Activated CD4-positive, alpha-beta memory T cell treated with anti-CD3 and anti-CD28 coated beads, Interleukin-2, amount 10 ng/mL, durations not matched to agents 7 days and 5 days (primary cell): ENCODE results near the gene MED6. TPM values are rescaled to one million over a fixed set of nuclear protein-coding genes. Genes with fewer than 3 reads are reported as not detected.

ENCODE experiments used
- CTCF ChIA-PET: fragments of 350-600 bp; sonication (Branson Sonifier 250); formaldehyde crosslinking; loops from one replicate; lab custom pipeline; 2021; ENCODE audit warnings: antibody characterized with exemption, inconsistent platforms; lab: Charles Lee
- POLR2A ChIA-PET: fragments of 350-600 bp; sonication (Branson Sonifier 250); formaldehyde crosslinking; loops from one replicate; lab custom pipeline; 2021; ENCODE audit warnings: antibody characterized with exemption; lab: Charles Lee
- DNase-seq: peaks from one replicate; pipeline ENCODE4 v3.0.0-alpha.2; 2020
- H3K27ac Mint-ChIP-seq: one replicate; pipeline ENCODE4 v1.8.0; 2021; ENCODE audit warnings: mild to moderate bottlenecking, mixed read lengths
- H3K27me3 Mint-ChIP-seq: one replicate; pipeline ENCODE4 v1.8.0; 2021; ENCODE audit warnings: mixed read lengths
- H3K36me3 Mint-ChIP-seq: one replicate; pipeline ENCODE4 v1.8.0; 2021; ENCODE audit warnings: low read depth, mixed read lengths
- H3K4me1 Mint-ChIP-seq: one replicate; pipeline ENCODE4 v1.8.0; 2021; ENCODE audit warnings: mixed read lengths
- H3K4me3 Mint-ChIP-seq: one replicate; pipeline ENCODE4 v1.8.0; 2021; ENCODE audit warnings: mild to moderate bottlenecking, mixed read lengths
- H3K9me3 Mint-ChIP-seq: one replicate; pipeline ENCODE4 v1.8.0; 2021; ENCODE audit warnings: mixed read lengths
- total RNA-seq, 2 experiments: library from RNA; stranded (reverse); gene quantifications; one replicate each; pipeline ENCODE4 v1.2.3, GENCODE V29; 2021

Gene MED6
- total RNA-seq, 2 experiments from 2014 or later, result 45.5 to 47.9 TPM

GRCh38 chr14:70595443-70596185 lies 4.8 kb downstream of the MED6 start:
- Mint-ChIP-seq H3K27ac (no peak overlapping the region), H3K9me3 (no peaks in the 10 kb centered on the region), H3K36me3 (peaks cover 46% of the 10 kb centered on the region), H3K4me1 (peaks cover 30% of the 10 kb centered on the region), H3K4me3 (no peak overlapping the region), H3K27me3 (no peaks in the 10 kb centered on the region)
- ChIA-PET CTCF (no interaction called here), POLR2A (no interaction called here)
- DNase-seq, result no peak

- Mint-ChIP-seq H3K36me3 (peaks cover 53% of the 10 kb centered on the region), H3K27me3 (no peaks in the 10 kb centered on the region), H3K9me3 (no peaks in the 10 kb centered on the region), H3K4me3 (no peak overlapping the region), H3K4me1 (peaks cover 19% of the 10 kb centered on the region), H3K27ac (no peak overlapping the region)
- DNase-seq, result no peak
- ChIA-PET CTCF (no interaction called here), POLR2A (no interaction called here)
These were observed 6.0 kb downstream of the MED6 start for GRCh38 chr14:70594461-70594860.

- no peak overlapping the region for H3K4me3 Mint-ChIP-seq
- H3K27ac Mint-ChIP-seq, result no peak overlapping the region
- H3K9me3 Mint-ChIP-seq, result no peaks in the 10 kb centered on the region
- ChIA-PET CTCF (interaction anchor here (0.7 kb wide), 1 partner anchor 294 kb away, joined by 3 read pairs; no protein-coding TSS in a partner anchor), POLR2A (no interaction called here)
- DNase-seq, result no peak
- no peaks in the 10 kb centered on the region for H3K27me3 Mint-ChIP-seq
- H3K4me1 Mint-ChIP-seq, result no peaks in the 10 kb centered on the region
- H3K36me3 Mint-ChIP-seq, result peaks cover 56% of the 10 kb centered on the region
These were observed 15.2 kb downstream of the MED6 start for GRCh38 chr14:70585231-70585630.

- Mint-ChIP-seq H3K27ac (no peak overlapping the region), H3K27me3 (no peaks in the 10 kb centered on the region), H3K9me3 (peaks cover 3% of the 10 kb centered on the region), H3K4me3 (no peak overlapping the region), H3K4me1 (no peaks in the 10 kb centered on the region), H3K36me3 (peaks cover 55% of the 10 kb centered on the region)
- CTCF ChIA-PET, result no interaction called here
- no peak for DNase-seq
- POLR2A ChIA-PET, result no interaction called here
These were observed 23.6 kb downstream of the MED6 start for GRCh38 chr14:70576891-70577290.

GRCh38 chr14:70573050-70573449 lies 27.4 kb downstream of the MED6 start:
- Mint-ChIP-seq H3K36me3 (peaks cover 38% of the 10 kb centered on the region), H3K4me3 (no peak overlapping the region), H3K9me3 (peaks cover 3% of the 10 kb centered on the region), H3K27ac (no peak overlapping the region), H3K4me1 (peaks cover under 1% of the 10 kb centered on the region), H3K27me3 (no peaks in the 10 kb centered on the region)
- ChIA-PET CTCF (no interaction called here), POLR2A (no interaction called here)
- no peak for DNase-seq

- POLR2A ChIA-PET, result no interaction called here
- no peak for DNase-seq
- H3K4me3 Mint-ChIP-seq, result no peak overlapping the region
- peaks cover 44% of the 10 kb centered on the region for H3K36me3 Mint-ChIP-seq
- peaks cover 2% of the 10 kb centered on the region for H3K4me1 Mint-ChIP-seq
- CTCF ChIA-PET, result no interaction called here
- H3K27me3 Mint-ChIP-seq, result no peaks in the 10 kb centered on the region
- no peak overlapping the region for H3K27ac Mint-ChIP-seq
- H3K9me3 Mint-ChIP-seq, result peaks cover 3% of the 10 kb centered on the region
These were observed 29.3 kb downstream of the MED6 start for GRCh38 chr14:70571139-70571538.

- H3K27ac Mint-ChIP-seq, result no peak overlapping the region
- peak; percentile 36 for DNase-seq
- no peak overlapping the region for H3K4me3 Mint-ChIP-seq
- peaks cover 13% of the 10 kb centered on the region for H3K9me3 Mint-ChIP-seq
- CTCF ChIA-PET, result interaction anchor here (0.8 to 2.1 kb wide), 6 partner anchors 10 to 749 kb away, joined by 3 to 4 read pairs (median 4); no protein-coding TSS in a partner anchor
- peaks cover 54% of the 10 kb centered on the region for H3K36me3 Mint-ChIP-seq
- no peaks in the 10 kb centered on the region for H3K27me3 Mint-ChIP-seq
- POLR2A ChIA-PET, result no interaction called here
- peaks cover 2% of the 10 kb centered on the region for H3K4me1 Mint-ChIP-seq
These were observed 32.7 kb downstream of the MED6 start for GRCh38 chr14:70567791-70568190.

- H3K9me3 Mint-ChIP-seq, result peaks cover 29% of the 10 kb centered on the region
- CTCF ChIA-PET, result no interaction called here
- peaks cover 2% of the 10 kb centered on the region for H3K4me1 Mint-ChIP-seq
- peaks cover 57% of the 10 kb centered on the region for H3K36me3 Mint-ChIP-seq
- H3K4me3 Mint-ChIP-seq, result no peak overlapping the region
- H3K27me3 Mint-ChIP-seq, result no peaks in the 10 kb centered on the region
- H3K27ac Mint-ChIP-seq, result no peak overlapping the region
- POLR2A ChIA-PET, result interaction anchor here (0.8 kb wide), 1 partner anchor 654 kb away, joined by 3 read pairs; no protein-coding TSS in a partner anchor
- no peak for DNase-seq
These were observed 36.6 kb downstream of the MED6 start for GRCh38 chr14:70563869-70564268.

GRCh38 chr14:70563417-70563816 lies 37.0 kb downstream of the MED6 start:
- no peaks in the 10 kb centered on the region for H3K27me3 Mint-ChIP-seq
- H3K4me3 Mint-ChIP-seq, result no peak overlapping the region
- no peak overlapping the region for H3K27ac Mint-ChIP-seq
- peaks cover 58% of the 10 kb centered on the region for H3K36me3 Mint-ChIP-seq
- peaks cover 29% of the 10 kb centered on the region for H3K9me3 Mint-ChIP-seq
- POLR2A ChIA-PET, result no interaction called here
- CTCF ChIA-PET, result no interaction called here
- no peak for DNase-seq
- peaks cover 2% of the 10 kb centered on the region for H3K4me1 Mint-ChIP-seq

- CTCF ChIA-PET, result interaction anchor here (1.0 kb wide), 1 partner anchor 10 kb away, joined by 3 read pairs; no protein-coding TSS in a partner anchor
- H3K36me3 Mint-ChIP-seq, result peaks cover 33% of the 10 kb centered on the region
These were observed 42.1 kb downstream of the MED6 start for GRCh38 chr14:70558356-70558755.

GRCh38 chr14:70555890-70556289 lies 44.6 kb downstream of the MED6 start:
- Mint-ChIP-seq H3K36me3 (peaks cover 10% of the 10 kb centered on the region), H3K4me1 (peaks cover 3% of the 10 kb centered on the region), H3K9me3 (peaks cover 4% of the 10 kb centered on the region), H3K4me3 (no peak overlapping the region), H3K27me3 (no peaks in the 10 kb centered on the region), H3K27ac (no peak overlapping the region)
- DNase-seq, result no peak
- POLR2A ChIA-PET, result no interaction called here
- CTCF ChIA-PET, result no interaction called here

More at GRCh38 chr14:70558356-70558755, 42.1 kb downstream of the MED6 start:
- POLR2A ChIA-PET, result interaction anchor here (1.1 kb wide), 1 partner anchor 18 kb away, joined by 3 read pairs; no protein-coding TSS in a partner anchor
- Mint-ChIP-seq H3K27me3 (no peaks in the 10 kb centered on the region), H3K4me3 (no peak overlapping the region), H3K27ac (no peak overlapping the region), H3K9me3 (peaks cover 22% of the 10 kb centered on the region), H3K4me1 (peaks cover 3% of the 10 kb centered on the region)
- no peak for DNase-seq

GRCh38 chr14:70538087-70538486 lies 62.4 kb downstream of the MED6 start:
- Mint-ChIP-seq H3K9me3 (peaks cover 4% of the 10 kb centered on the region), H3K4me3 (no peak overlapping the region), H3K27ac (no peak overlapping the region), H3K27me3 (no peaks in the 10 kb centered on the region), H3K4me1 (peaks cover 24% of the 10 kb centered on the region), H3K36me3 (peaks cover 25% of the 10 kb centered on the region)
- no peak for DNase-seq
- CTCF ChIA-PET, result no interaction called here
- POLR2A ChIA-PET, result interaction anchor here (1.4 kb wide), 1 partner anchor 24 kb away, joined by 4 read pairs; no protein-coding TSS in a partner anchor

GRCh38 chr14:70536830-70537229 lies 63.6 kb downstream of the MED6 start:
- Mint-ChIP-seq H3K27ac (no peak overlapping the region), H3K27me3 (no peaks in the 10 kb centered on the region), H3K4me1 (peaks cover 24% of the 10 kb centered on the region), H3K4me3 (no peak overlapping the region), H3K9me3 (peaks cover 6% of the 10 kb centered on the region), H3K36me3 (peaks cover 32% of the 10 kb centered on the region)
- POLR2A ChIA-PET, result interaction anchor here (1.4 kb wide), 1 partner anchor 23 kb away, joined by 4 read pairs; no protein-coding TSS in a partner anchor
- DNase-seq, result no peak
- CTCF ChIA-PET, result no interaction called here
